GM18907 (cell line): ENCODE data around the gene SERPINE2.

Experiments used
- ATAC-seq: cut with Tn5 transposase; IDR thresholded peaks from one replicate; pipeline ENCODE4 v1.9.1; 2021; ENCODE audit warnings: mild to moderate bottlenecking, moderate library complexity; ENCODE audit not compliant: unreplicated experiment

The SERPINE2 gene

DNA sequence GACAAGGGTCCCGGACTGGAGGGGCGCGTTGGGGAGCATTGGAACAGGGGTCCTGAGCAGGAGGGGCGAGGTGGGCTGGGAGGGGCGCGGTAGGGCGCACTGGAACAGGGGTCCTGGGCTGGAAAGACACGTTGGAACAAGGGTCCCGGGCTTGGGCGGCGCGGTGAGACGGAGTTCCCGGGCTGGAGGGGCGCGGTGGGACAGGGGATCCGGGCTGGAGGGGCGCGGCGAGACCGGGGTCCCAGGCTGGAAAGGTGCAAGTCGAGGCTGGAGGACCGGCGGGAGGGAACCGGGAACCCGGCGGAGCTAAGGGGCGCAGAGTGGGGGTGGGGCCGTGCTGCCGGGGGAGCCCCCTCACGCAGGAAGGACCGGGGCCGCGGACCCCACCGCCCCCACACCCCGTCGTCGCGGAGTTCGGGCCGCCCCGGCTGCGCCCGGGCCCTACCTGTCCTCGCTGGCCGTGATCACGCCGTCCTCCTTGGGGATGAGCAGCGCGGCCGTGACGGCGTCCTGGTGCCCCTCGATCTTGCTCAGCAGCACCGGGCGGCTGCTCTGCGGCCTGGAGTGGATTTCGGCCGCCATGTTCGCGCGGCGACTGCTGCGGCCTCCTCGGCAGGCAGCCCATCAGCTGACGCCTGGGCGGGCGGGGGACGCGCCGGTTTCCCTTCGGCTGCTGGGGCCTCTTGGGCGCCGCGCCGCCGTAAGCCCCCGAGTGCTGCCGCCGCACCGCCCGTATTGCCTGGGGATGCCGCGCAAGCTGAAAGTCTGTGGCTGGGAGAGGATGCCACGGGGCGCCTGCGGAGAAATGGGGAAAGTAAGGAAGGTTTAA, 94.2 kb downstream of the SERPINE2 start, which contains the start of gene WDFY1:
Gene WDFY1, minus strand, starts transcription at position 633 of the 829 bp plus-strand sequence. Its CDS starts 51 bp downstream, at position 582.
- peak; percentile 86 for ATAC-seq

DNA sequence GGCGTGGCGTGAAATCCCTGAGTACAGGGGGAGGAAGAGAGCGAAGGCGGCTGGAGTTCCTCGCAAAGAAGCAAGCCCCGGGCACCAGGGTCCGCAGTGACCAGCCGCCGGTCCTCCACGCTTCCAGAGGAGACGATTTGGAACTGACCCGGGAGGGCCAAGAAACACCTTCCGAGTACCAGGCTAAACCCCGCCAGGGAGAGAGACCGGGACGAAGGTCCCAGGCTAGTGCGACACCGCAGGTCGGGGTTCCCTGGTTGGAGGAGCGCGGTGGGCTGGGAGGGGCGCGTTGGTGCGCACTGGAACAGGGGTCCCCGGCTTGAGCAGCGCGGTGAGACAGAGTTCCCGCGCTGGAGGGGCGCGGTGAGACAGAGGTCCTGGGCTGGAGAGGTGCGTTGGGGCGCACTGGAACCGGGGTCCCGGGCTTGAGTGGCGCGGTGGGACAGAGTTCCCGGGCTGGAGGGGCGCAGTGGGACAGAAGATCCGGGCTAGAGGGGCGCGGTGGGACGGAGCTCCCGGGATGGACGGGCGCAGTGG, 94.9 kb downstream of the SERPINE2 start:
- no peak for ATAC-seq

DNA sequence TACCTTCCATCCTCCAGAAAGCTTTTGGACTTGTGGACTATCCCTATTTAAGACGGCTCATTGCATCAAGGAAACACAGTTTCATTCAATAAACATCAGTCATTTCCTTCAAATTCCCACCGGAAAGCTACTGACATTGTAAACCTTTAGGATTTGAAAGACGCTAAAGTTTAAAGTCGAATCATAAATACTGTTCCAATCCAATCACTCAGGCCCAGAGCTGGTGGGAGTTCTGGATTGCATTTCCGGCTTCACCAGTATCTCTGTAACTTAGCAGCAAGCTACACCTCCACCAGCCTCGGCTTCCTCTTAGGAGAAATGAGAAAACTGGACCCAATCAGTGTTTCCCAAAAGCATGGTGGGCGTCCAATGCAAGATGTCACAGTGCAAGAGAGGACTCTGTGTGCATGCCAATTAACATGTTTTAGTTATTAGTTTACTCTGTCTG, 95.5 kb downstream of the SERPINE2 start:
- no peak for ATAC-seq

DNA sequence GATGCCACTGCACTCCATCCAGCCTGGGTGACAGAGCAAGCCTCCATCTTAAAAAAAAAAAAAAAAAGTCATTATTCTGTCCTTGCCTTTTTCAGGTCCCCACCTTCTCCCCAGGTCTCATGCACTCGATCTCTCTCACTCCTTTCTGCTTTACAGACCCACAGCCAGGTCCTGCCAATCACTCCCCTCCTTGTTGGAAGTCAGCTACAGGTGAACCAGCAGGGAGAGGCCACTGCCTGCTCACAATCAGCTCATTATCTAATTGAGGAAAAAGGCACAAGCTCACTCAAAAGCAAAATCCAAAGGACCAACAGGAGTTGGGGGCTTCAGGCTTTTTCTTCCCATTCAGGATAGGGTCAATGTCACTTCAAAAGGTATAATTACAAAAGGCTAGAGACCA, 96.0 kb downstream of the SERPINE2 start:
- ATAC-seq: no peak

DNA sequence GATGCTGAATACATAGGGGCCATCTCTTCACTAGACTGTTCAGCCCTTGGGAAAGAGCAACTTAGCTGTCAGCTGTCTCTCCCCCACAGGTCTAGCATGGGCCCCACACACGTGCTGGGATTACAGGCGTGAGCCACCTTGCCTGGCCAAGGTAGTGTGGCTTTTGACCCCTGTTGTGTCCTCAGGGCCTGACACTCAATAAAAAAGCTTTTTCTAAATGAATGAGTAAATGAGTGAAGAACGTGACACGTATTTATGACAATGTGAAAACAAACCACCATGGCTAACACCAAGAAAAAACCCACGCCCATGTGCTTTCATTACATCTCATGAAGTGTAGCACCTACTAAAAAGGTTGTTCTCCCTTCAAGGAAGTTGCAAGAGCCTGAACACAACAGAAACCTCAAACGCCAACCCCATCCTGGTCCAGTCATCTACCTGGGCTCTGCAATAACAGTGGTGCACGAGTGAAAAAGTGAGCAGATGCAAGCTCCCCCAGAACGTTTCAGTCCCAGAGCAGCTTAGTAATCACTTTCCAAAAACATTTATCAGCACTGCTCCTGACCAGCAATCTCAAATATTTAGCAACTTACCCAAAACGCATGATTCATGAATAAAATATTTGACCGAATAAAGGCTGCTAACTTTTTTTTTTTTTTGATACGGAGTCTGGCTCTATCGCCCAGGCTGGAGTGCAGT, 97.4 kb downstream of the SERPINE2 start:
- peak; percentile 58 for ATAC-seq

DNA sequence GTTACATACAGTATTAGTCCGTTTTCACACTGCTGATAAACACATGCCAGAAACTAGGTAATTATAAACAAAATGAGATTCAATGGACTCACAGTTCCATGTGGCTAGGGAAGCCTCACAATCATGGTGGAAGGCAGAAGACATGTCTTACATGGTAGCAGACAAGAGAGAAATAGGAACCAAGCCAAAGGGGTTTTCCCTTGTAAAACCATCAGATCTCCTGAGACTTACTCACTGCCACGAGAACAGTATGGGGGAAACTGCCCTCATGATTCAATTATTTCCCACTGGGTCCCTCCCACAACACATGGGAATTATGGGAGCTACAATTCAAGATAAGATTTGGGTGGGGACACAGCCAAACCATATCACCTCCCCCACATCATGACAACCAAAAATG, 99.6 kb downstream of the SERPINE2 start:
- peak; percentile 40 for ATAC-seq

DNA sequence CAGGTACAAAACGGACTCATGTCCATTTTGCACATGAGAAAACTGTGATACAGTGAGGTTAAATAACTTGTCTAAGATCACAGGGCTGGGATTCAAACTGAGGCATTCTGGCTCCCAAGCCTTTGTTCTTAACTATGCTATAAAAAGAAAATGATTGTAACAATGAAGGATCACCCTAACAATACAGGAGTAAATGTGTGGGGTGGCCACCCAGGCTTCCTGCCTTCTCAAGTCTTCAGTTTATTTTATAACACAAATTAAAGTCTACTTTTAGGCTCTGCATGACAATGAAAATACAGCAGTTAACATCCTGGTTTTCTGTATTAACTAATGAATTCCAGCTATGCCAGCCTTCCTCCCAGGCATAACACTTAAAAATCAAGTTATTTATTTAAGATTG, 101.6 kb downstream of the SERPINE2 start:
- ATAC-seq: no peak

DNA sequence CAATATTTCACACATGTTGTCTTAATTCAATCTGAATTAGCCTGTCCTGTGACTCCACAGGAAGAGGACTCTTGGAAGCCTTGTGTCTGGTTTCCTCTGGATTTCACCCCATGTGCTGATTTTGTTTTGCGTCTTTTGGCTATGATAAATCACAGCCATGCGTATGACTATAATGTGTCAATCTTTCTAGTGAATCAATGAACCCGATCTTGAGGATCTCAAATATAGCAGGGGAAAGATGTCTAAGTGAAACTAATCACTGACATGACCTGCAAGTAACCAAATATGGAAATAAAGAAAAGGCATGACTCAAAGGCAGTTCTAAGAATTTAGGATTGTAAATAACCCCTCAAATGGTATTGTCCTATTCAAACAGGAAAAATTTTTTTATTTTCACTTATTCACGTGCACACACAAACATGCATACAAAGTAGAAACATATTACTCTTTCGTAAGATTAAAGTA, 102.2 kb downstream of the SERPINE2 start:
- ATAC-seq: no peak

DNA sequence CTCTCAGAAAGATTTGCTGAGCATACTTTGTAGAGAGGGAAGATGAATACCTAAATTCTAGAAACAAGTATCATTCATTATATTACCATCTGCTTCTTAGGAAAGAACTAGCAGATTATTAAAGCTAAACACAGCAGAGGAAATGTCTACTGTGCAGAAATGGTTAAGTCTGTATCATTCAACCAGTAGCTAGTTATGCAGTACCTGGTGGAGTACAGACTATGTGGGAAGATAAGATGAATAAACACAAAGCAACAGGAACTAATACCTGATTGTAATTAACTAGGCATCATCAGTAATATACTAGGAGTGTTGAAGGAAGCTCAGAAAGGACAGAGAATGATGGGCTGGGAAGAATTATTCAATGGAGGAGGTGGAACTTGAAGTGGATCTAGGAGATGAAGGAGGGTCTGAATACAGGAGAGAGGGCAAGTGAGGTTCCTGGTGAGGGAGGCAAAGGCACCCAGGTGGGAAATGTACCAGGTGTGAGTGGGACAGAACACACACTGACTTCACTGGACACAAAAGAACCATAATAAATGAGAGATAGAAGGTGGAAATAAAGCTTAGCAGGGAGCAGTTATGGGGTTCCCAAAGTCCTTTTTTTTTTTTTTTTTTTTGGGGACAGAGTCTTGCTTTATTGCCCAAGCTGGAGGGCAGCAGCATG, 103.5 kb downstream of the SERPINE2 start:
- no peak for ATAC-seq

DNA sequence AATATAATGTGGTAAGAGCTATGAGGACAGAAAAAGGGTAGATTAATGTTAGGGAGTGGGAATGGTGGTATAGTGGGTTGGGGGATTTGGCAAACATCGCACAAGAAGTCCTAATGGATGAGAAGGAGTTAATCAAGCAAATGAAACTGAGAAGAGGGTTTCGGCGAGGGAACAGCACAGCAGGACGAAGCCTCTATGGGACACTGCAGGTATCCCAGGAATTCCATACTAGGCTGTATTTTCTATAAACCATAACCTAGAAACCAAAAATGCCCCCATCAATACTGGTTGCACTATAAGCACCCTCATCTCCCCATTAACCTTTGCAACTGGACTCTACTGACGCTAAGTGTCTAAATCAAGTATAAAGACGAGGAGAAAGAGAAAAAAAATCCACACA, 104.2 kb downstream of the SERPINE2 start:
- ATAC-seq: no peak

DNA sequence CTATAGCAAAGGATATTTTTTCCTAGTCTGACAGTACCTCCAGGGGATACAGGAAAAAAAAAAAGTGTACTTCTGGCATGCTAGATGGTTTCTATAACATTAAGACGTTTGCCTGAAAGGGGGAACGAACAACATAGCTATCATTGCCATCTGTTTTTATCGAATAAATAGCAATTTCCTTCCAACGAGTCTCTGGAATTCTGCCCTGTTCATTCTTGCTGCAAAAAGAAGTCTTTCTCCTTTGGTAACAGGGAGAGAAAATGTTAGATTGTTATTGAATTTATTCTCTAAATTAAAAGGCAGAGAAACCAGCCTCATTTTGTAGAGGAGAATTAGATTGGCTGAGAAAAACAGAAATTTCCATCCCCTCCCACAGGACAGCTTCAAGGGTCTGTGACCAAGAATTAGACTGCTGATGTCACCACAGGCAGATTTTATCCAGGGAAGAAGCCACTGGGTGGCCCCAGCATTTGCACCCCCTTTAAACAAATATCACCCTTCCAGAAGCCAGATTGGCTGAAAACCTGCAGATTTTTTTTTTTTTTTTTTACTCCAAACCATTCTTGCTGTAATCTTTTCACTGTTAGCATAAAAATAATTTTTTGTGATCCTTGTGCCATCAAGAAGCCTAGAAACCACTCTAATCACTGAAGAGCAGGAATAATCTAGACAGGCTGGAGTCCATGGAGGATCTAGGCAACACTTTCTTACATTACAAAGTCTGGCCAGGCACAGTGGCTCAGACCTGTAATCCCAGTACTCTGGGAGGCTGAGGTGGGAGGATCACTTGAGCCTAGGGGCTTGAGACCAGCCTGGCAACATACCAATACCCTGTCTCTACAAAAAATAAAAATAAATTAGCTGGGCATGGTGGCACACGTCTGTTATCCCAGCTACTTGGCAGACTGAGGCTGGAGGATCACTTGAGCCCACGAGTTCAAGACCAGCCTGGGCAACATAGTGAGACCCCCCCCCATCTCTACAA, 106.0 kb downstream of the SERPINE2 start:
- ATAC-seq: no peak

DNA sequence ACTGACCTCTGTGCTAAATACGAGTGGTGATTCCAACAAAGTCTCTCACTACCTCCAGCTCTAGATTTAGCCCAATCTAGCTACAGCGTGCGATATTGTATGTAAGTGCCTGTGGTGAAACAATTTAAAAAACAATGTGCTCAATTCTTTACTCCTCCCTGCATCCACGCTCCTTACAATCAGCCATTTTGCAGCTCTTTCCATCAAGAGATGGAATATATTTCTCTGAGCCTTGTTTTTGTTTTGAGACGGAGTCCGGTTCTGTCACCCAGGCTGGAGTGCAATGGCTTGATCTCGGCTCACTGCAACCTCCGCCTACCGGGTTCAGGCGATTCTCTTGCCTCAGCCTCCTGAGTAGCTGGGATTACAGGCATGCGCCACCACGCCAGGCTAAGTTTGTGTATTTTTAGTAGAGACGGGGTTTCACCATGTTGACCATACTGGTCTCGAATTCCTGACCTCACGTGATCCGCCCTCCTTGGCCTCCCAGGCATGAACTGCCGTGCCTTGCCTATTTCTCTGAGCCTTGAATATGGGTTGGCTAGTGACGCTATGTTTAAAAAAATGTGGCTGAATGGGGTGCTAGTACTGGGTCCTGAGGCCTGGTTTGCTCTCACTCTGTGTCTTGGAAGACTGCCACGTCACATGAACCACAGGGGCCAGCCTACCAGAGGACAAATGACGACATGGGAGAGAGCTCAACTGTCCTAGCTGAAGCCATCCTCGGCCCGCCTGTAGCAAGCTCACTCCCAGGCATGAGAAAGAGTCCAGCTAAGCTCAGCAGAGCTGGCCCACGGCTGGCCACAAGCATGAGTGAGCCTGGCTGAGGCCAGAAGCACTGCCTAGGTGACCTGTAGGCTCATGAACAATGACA, 108.7 kb downstream of the SERPINE2 start:
- ATAC-seq: no peak

DNA sequence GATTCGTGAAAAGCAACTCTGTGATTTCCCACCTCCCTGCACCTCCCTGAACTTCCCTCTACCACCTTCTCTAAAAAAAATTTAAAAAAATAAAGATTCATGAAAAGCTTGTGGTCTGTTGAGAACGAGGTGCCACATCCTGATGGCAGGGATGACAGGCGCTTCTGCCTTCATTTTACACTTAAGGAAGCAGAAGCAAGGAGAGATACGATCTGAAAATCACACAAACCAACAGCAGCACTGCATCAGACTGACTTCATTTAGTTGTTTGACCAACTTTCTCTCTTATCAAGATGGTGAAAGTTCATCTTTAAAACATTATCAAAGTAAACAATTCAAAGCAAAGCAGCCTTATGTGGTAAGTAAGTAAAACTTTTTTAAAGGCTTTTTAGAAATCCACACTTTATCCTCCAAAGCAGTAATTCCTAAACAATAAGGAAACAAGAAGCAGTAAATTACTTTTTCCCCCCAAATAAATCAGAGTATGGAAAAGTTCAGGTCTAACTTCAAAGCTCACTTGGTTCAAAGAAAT, 109.4 kb downstream of the SERPINE2 start:
- ATAC-seq: no peak

DNA sequence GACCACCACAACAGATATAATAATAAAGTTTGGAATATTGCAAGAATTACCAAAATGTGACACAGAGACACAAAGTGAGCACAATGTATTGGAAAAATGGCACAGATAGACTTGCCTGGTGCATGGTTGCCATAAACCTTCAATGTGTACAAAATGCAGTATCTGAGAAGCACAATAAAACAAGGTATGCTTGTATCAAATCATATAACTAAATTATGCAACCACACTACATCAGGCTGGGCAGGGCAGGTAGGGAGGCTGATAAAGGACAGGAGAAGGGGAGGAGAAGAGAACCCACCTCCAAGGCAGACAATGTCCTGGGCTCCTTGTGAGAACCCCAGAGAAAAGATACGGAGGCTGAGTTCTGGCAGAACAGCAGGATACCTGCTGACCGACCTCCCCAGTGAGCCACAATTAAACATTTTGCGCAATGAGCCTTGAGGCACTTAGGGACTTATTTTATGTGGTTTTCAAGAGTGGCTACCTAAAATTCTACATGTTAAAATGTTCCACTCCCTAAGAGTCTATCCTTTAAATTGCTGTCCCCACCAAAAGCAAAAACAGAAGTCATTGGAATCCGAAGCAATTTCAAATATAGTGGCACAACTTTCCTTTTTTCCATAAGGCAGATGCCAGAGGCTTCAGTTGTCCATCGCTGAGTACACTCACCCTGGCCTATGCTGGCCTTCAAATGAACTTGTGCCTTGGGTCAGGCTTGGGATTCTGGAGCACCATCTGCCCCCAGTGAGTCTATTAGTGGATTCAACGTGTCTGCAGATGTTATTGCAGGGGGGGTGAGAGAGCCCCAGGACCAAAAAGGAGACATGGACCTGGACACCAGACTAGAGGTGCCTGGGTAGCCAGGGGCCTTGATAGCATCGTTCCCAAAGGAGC, 110.7 kb downstream of the SERPINE2 start:
- ATAC-seq: no peak

DNA sequence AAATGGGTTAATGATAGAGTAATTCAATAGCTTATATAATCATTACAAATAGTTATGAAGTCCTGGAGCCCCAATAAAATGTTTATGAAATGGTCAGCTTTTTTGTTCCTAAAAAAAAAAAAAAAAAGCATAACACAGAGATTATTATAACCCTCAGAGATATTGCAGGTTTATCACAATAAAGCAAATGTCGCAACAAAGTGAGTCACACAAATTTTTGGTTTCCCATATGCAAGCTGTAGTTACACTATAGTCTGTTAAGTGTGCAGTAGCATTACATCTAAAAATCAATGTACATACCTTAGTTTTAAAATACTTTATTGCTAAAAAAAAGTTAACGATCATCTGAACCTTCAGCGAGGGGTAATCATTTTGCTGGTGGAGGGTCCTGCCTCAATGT, 114.0 kb downstream of the SERPINE2 start:
- no peak for ATAC-seq
